ENCODE measurements around the gene AWAT2. TPM values are rescaled to one million over a fixed set of nuclear protein-coding genes. Genes with fewer than 3 reads are reported as not detected.

Gene AWAT2
- total RNA-seq, 1 experiment from 2014 or later = not detected

DNA sequence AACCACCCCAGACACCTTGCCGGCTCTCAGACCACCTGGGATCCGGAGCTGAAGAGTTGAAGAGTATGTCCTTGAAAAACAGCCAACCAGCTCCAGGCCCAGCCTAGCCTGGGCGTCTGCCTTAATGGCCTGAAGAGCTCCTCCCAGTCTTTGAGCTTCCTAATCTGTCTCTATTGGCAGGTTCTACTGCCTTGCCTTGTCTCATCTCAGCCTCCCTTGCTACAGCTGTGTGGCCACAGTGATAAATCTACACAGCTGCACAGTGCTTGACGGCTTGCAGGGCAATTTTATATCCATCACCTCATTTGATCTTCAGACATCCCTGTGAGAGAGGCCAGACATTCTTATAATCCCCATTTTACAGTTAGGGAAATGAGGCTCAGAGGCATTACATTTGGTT is 19.9 kb downstream of the AWAT2 start (continued):
- TF ChIP-seq SOX15 (CRISPR knock-in tag; IDR thresholded peaks at IDR 0.05) = no peak

GRCh38 chrX:70026851-70027200 is 22.9 kb downstream of the AWAT2 start:
- POLR2A ChIA-PET = no interaction called here
- no peak for DNase-seq (ENCODE audit: low spot score)
- H3K27me3 Mint-ChIP-seq (ENCODE audit: low read depth) = no peaks in the 10 kb centered on the region; the same call in 1 of the 2 replicates
- TF ChIP-seq RELA (CRISPR knock-in tag; IDR thresholded peaks at IDR 0.05; ENCODE audit: borderline replicate concordance) (no peak), NFE2L1 (CRISPR knock-in tag; IDR thresholded peaks at IDR 0.05) (no peak), STAT6 (CRISPR knock-in tag; conservative IDR thresholded peaks at IDR 0.05; ENCODE audit: low read depth) (no peak), ZNF138 (CRISPR knock-in tag; conservative IDR thresholded peaks at IDR 0.05) (no peak), GRHL2 (CRISPR knock-in tag; IDR thresholded peaks at IDR 0.05; ENCODE audit: insufficient replicate concordance, severe bottlenecking) (no peak), ZNF317 (CRISPR knock-in tag; IDR thresholded peaks at IDR 0.05; ENCODE audit: borderline replicate concordance, low read depth) (no peak), ARID4B (CRISPR knock-in tag; IDR thresholded peaks at IDR 0.05; ENCODE audit: borderline replicate concordance) (no peak), ZNF281 (CRISPR knock-in tag; IDR thresholded peaks at IDR 0.05) (no peak), ZNF425 (CRISPR knock-in tag; conservative IDR thresholded peaks at IDR 0.05) (no peak)
- CTCF ChIA-PET = interaction anchor here (1.2 kb wide), 1 partner anchor 71 kb away, joined by 4 read pairs; no protein-coding TSS in a partner anchor
- H3K36me3 Mint-ChIP-seq = no peaks in the 10 kb centered on the region
- no peaks in the 10 kb centered on the region for H3K9me3 Mint-ChIP-seq
- peaks cover 17% of the 10 kb centered on the region for H3K4me1 Mint-ChIP-seq
- H3K27ac Mint-ChIP-seq = no peak overlapping the region
- ATAC-seq = no peak
- H3K4me3 Mint-ChIP-seq = no peak overlapping the region
